GM12801 (cell line): ENCODE results near the gene CHCHD6.

Experiments used
- TF ChIP-seq, protein P1 (sequence below): IDR thresholded peaks from one replicate; pipeline ENCODE4 v1.5.1; 2011; ENCODE audit warnings: control low read depth; ENCODE audit not compliant: insufficient read length; ENCODE audit errors: extremely low read depth

CHCHD6 gene

DNA sequence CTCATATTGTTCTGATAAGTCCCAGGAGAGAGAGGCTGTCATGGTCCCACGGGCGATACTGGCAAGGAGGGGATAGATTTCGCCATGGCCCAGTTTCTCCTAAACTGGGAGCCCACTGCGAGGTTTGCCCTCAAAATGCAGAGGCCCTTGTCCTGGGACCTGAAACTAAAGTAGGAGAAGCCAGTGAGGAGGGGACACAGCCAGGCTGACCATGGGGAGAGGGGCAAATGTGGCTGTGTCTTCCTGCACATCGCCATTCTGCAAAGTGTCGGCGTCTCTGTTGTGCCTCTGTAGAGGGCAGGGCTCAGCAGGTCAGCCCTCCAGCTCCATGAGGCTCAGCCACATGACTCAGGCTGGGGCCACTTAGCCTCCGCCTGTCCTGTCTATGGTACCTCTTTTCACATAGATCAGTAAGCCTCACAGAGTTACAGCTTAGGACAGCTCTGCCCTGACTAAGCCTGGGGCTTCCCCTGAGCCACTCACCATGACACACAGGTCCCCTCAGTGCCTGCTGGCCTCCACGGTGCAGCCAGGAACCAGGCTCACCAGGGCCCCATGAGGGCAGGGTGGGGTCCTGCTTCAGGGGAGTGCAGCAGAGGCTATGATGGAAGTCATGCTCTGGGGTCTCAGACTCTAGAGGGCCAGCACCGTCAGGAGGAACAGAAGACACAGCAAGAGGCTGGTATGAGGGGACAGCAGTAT lies 250.3 kb downstream of the CHCHD6 start:
- TF ChIP-seq, protein P1, sequence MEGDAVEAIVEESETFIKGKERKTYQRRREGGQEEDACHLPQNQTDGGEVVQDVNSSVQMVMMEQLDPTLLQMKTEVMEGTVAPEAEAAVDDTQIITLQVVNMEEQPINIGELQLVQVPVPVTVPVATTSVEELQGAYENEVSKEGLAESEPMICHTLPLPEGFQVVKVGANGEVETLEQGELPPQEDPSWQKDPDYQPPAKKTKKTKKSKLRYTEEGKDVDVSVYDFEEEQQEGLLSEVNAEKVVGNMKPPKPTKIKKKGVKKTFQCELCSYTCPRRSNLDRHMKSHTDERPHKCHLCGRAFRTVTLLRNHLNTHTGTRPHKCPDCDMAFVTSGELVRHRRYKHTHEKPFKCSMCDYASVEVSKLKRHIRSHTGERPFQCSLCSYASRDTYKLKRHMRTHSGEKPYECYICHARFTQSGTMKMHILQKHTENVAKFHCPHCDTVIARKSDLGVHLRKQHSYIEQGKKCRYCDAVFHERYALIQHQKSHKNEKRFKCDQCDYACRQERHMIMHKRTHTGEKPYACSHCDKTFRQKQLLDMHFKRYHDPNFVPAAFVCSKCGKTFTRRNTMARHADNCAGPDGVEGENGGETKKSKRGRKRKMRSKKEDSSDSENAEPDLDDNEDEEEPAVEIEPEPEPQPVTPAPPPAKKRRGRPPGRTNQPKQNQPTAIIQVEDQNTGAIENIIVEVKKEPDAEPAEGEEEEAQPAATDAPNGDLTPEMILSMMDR, result no peak

DNA sequence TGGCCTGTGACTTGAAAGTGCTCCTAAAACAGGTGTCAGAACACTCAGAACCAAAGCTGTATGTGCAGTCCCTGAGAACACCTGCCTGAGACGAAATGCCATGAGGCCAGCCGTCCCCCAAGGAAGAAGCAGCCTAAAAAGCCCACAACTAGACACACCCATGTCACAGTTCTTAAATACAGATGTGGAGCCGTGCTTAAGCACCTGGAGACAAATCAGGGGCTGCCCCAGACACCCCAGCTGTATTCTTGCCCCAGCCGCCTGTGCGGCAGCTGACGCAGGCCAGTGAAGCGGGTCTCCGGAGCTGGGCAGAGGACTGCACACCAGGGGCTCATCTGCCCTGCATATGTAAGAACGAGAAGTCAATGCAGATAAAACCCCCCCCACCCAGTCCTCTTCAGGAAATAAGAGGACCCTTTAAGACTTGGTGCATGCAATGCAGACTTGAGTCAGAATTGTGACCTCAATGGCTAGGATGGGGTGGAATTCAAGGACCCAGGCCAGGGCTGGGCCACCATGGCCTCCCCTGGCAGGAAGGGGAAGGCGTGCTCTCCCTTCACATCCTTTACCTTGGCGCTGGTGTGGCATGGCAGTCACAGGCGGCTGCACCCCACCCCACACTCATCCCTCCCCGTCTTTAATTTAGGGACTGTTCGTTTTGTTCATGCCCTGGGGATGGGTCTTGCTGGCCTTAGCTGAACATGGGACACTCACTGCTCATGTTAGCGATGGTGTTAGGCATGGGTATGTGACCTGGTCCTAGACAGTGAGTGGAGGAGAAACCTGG lies 251.2 kb downstream of the CHCHD6 start:
- TF ChIP-seq, protein P1, result no peak

DNA sequence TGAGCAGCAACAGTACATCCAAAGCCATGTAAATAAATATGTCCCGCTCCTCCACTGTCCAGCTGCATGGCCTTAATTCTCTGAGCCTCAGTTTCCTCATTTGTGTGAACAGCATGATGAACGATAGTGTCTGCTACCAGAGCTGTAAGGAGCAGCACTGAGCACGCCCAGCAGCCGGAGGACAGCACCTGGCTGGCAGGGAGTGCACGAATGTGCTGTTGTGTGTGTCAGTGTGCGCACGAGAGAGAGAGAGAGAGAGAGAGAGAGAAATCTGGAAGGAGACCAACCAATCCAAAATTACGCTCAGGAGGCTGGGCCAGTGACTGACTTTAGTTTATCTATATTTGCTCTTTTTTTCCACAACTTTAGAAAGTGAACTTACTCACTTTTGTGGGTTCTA lies 252.3 kb downstream of the CHCHD6 start:
- TF ChIP-seq, protein P1, result no peak

DNA sequence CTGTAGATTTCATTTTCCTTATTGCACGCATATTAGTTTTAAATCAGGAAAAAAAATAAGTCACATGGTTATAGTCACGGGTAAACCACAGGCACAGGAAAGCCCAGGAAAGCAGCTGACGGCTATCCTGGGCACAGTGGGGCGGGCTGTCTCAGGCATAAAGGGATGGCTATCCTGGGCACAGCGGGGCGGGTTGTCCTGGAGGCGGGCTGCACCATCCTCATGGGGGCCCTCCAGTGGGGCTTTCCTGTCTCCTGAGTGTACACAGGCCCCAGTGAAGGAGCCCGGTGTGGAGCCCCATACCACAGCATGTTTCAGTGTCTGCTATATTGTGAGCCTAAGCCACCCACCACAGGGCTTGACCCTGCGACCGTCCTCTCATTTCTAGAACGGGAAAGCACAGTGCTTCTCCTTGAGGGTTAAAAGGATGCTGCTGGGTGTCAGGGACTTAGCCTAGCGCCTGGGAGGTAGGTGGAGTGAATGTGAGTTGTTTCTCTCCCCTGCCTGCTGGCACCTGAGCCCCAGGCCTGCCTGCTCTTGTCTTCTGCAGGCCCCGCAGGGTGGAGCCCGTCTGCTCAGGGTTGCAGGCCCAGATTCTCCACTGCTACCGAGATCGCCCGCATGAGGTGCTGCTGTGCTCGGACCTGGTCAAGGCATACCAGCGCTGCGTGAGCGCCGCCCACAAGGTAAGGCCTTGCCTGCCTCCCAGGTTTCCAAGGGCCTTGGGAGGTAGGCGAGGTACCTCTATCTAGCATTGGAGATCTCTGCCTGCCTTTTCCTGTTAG lies 253.0 kb downstream of the CHCHD6 start:
- TF ChIP-seq, protein P1, result no peak

DNA sequence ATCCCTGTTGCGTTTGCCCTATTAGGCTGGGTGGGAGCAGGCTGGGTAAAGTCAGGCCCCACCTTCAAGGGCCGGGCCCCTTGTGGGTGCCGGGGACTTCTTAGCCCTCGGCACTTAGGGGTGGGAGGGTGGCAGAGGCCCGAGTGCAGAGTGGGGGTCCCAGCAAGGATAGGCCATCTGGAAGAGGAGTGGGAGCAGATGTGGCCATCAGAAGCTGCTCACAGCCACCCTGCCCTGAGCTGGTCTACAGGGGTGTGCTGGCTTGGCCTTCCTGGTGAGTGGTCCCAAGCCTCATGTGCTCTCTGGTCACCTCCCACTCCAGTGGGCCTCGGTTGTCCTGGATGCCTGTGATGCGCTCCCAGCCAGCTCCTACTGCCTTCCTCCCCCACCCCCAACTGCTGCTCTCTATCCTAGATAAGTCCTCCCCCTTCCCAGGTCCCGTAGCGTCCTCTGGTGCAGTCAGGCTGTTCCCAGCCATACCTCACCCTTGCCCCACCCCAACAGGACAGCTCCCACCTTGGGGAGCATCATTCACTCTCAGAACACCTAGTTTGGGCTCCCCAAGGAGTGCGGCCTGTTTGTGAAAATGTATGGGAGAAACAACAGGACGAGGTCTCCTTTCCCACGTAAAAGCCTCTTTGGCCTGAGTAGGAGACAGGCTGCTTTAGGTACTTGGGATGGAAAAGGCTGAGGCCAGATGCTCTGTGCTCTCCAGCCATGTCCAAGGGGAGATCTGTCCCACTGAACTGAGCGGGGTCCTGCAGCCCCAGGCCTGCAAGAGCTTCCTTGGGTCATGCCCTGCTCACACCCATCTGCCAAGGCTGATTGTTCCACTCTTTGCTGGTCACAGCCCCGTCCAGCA lies 254.0 kb downstream of the CHCHD6 start:
- TF ChIP-seq, protein P1, result no peak

DNA sequence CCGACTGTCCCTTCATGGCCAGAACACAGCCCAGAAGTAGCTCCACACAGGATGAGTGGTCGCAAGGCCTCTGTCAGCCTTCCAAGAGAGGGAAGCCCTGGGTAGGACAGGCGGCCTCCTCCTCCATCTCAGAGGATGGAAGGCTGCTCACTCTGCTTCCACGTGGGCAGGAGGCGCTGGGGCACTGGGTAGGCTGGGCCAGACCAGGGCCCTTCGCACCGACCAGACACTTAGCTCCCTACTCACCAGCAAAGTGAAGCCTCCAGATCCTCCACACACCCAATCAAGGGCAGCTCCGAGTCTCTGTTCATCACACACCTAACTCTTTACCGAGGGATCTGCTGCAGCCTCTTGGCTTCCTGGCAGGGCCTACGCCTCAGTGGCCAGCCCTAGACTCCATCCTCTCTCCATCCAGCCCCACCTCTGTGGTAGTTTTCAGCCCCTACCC lies 254.6 kb downstream of the CHCHD6 start:
- TF ChIP-seq, protein P1, result no peak
